ENCODE results near the gene SSMEM1.
"Not testable (repeated sequence)": the region's sequence is repeated elsewhere in the genome, so short reads cannot be mapped to it uniquely, and the experiment has no call there.

SSMEM1 gene

GRCh38 chr7:130213828-130214227, 6.2 kb downstream of the SSMEM1 start:
- no peak for DNase-seq

DNA sequence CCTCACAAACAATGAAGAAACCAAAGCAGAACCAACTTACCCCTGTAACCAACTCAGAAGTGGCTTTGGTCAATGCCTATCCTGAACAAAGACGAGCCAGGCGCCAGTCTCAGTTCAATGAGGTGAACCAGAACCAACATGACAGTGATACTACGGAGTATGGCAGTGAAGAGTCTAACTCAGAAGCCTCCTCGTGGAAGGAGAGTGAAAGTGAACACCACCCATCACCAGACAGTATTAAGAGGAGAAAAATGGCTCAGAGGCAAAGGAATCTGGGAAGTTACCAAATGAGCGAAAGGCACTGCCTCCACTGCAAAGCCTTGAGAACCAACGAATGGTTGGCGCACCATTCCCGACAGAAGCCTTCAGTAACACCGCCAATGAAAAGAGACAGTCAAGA, 8.4 kb downstream of the SSMEM1 start:
- DNase-seq: no peak

GRCh38 chr7:130216750-130217149, 9.1 kb downstream of the SSMEM1 start:
- DNase-seq: no peak

DNA sequence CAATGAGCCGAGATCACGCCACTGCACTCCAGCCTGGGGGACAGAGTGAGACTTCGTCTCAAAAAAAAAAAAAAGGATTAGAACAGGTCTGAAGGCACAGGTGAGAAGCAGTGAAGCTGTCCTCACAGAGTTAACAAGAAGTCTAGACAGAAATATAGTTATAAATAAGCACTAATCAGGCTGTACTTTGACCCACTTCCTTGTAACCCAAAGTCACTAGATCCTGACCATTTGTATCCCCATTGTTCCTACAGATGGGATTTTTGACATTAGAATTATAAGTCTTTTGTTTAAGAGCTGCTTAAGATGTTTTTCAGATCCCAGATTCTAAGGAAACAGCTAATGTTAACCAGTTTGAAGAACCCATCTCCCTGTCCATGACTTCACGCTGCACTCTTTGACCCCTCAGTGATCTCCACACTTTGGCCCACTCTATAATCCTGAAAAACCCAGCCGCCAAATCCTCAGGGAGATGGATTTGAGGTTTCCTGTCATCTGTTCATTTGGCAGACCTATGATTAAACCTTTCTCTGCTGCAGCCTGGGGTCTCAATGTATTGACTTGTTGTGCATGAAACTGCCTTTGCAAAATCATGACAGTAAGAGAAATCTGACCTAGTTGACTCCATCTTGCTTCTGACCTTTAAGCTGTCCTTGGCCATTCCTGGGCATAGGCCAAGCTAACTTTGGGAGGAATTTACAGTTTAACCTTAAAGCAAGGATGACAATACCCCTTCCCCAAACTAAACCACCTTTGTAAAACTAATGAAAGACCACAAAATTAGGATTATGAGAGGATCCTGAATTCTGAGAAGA, 11.4 kb downstream of the SSMEM1 start:
- DNase-seq: no peak

GRCh38 chr7:130219871-130220270, 12.2 kb downstream of the SSMEM1 start:
- DNase-seq: no peak

- no peak for DNase-seq
These were observed 14.1 kb downstream of the SSMEM1 start for GRCh38 chr7:130221746-130222145.

- DNase-seq: no peak
These were observed 16.0 kb downstream of the SSMEM1 start for GRCh38 chr7:130223646-130224045.

GRCh38 chr7:130224210-130224609, 16.6 kb downstream of the SSMEM1 start:
- no peak for DNase-seq

DNA sequence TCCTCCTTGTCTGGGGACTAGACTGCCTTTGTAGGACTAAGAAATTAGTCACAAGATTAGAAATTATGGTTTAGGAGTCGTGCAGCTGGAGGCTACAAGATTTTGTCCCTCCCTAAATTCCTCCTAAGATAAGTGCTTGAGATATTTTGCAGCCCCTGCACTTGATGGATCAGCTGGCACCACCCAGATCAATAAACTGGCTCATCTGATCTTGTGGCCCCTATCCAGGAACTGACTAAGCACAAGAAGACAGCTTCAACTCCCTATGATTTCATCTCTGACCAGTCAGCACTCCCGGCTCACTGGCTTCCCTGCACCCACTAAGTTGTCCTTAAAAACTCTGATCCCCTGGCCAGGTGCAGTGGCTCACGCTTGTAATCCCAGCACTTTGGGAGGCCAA, 17.3 kb downstream of the SSMEM1 start:
- not testable (repeated sequence) for DNase-seq

DNA sequence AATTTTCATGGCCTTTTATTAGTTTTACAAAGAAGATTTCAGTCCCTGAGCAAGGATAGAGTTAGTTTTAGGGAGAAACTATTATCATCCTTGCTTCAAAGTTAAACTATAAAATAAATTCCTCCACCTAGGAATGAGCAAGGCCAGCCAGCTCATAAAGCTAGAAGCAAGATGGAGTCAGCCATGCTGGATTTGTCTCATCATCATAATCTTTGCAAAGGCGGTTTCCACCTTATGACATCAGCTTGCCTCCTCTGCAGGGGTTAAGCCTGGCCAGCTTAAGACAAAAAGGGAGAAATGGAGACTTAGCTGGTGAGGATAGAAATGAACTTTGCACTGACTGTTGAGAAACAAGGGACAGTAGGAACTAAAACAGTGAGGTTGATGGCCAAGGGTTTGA, 18.7 kb downstream of the SSMEM1 start:
- DNase-seq: no peak

GRCh38 chr7:130227883-130228575, 20.4 kb downstream of the SSMEM1 start:
- DNase-seq: no peak

DNA sequence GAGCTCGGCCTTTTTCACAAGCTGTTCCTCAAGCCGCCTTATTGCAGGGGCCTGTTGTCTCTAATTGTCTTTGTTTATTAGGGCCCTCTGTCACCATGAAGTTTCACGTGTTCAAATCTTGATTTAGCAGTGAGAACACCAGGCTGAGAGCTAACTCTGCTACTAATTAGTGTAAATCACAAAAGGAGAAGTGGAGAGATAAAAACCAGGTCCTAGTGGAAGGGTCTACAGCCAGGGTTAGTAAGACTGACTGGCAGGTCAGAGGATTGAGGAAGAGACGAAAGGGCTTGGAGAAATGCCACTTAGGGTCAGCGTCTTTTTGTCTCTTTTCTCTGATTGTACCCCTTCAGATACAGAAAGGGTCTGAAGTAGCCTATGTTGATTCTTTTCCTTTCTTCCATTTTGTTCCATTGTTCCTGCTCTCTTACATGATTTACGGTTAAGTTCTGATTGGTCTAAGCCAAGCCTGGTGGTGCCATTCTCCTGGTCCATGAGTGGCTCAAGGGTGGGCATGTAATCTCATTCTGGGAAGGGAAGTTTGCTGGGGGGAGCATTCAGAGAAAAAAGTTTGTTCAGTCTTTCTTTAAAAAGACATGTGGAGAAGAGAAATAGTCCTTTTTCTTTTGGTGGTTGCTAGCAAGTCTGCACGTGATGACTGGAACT, 21.3 kb downstream of the SSMEM1 start:
- DNase-seq: no peak

DNA sequence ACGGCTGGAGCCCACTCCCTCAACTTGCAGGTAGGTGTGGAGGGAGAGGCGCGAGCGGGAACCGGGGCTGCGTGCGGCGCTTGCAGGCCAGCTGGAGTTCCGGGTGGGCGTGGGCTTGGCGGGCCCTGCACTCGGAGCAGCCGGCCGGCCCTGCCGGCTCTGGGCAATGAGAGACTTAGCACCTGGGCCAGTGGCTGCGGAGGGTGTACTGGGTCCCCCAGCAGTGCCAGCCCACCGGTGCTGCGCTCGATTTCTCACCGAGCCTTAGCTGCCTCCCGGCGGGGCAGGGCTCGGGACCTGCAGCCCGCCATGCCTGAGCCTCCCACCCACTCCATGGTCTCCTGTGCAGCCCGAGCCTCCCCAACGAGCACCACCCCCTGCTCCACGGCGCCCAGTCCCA, 22.3 kb downstream of the SSMEM1 start:
- not testable (repeated sequence) for DNase-seq

- DNase-seq: no peak
These were observed 24.1 kb downstream of the SSMEM1 start for GRCh38 chr7:130231792-130232191.

GRCh38 chr7:130232209-130232608, 24.5 kb downstream of the SSMEM1 start:
- DNase-seq: no peak

DNA sequence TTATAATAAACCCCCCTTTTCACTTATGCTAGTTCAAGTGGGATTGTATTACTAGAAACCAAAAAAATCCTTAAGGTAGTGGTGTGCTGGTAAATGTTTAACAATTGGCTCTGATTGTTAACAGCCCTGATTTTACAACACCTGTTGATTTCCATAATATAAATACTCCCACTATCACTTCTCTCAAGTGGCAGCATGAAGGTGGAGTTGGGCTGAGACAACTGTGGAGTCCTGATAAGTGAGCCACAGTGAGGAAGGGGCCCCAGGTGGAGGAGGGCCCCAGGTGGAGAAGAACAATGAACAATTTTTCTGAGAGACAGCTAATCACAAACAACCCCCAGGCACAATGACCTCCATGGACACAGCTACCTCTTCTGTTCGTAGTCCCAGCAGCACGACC, 26.4 kb downstream of the SSMEM1 start:
- DNase-seq: no peak

DNA sequence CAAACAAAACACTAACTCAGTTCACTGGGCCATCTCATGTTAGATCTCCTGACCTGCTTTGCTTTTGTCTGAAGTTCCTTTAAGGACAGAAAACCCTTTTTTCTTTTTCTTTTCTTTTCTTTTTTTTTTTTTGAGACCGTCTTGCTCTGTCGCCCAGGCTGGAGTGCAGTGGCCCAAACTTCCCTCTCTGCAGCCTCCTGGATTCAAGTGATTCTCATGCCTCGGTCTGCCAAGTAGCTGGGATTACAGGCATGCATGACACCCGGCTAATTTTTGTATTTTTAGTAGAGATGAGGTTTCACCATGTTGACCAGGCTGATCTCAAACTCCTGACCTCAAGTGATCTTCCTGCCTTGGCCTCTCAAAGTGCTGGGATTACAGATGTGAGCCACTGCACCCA, 28.7 kb downstream of the SSMEM1 start:
- not testable (repeated sequence) for DNase-seq

GRCh38 chr7:130240240-130240639, 32.6 kb downstream of the SSMEM1 start:
- no peak for DNase-seq

GRCh38 chr7:130242198-130243014, 34.7 kb downstream of the SSMEM1 start:
- DNase-seq: peak; percentile 6 to 61 (median 38)

DNA sequence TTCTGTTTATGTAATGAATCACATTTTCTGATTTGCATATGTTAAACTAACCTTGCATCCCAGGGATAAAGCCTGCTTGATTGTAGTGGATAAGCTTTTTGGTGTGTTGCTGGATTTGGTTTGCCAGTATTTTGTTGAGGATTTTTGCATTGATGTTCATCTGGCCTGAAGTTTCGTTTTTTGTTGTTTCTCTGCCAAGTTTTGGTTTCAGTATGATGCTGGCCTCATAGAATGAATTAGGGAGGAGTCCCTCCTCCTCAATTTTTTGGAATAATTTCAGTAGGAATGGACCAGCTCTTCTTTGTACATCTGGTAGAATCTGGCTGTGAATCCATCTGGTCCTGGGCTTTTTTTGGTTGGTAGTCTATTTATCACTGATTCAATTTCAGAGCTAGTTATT, 35.8 kb downstream of the SSMEM1 start:
- not testable (repeated sequence) for DNase-seq

DNA sequence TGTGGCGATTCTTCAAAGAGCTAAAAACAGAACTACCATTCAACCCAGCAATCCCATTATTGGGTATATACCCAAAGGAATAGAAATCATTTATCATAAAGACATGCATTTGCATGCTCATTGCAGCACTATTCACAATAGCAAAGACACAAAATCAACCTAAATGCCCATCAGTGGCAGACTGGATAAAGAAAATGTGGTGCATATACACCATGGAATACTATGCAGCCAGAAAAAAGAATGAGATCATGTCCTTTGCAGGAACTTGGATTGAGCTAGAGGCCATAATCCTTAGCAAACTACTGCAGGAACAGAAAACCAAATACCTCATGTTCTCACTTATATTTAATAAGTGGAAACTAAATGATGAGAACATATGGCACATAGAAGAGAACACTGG, 38.8 kb downstream of the SSMEM1 start:
- not testable (repeated sequence) for DNase-seq

- not testable (repeated sequence) for DNase-seq
These were observed 41.2 kb downstream of the SSMEM1 start for GRCh38 chr7:130248842-130249241.

GRCh38 chr7:130249626-130250025, 42.0 kb downstream of the SSMEM1 start:
- DNase-seq: not testable (repeated sequence)
